HG02798 (cell line): ENCODE measurements around the gene KCNK6.
"Not testable (repeated sequence)": the region's sequence is repeated elsewhere in the genome, so short reads cannot be mapped to it uniquely, and the experiment has no call there.

Experiments used
- ATAC-seq: cut with Tn5 transposase; IDR thresholded peaks from one replicate; pipeline ENCODE4 v1.9.1; 2021; ENCODE audit warnings: mild to moderate bottlenecking; ENCODE audit not compliant: unreplicated experiment, poor library complexity

Gene KCNK6

DNA sequence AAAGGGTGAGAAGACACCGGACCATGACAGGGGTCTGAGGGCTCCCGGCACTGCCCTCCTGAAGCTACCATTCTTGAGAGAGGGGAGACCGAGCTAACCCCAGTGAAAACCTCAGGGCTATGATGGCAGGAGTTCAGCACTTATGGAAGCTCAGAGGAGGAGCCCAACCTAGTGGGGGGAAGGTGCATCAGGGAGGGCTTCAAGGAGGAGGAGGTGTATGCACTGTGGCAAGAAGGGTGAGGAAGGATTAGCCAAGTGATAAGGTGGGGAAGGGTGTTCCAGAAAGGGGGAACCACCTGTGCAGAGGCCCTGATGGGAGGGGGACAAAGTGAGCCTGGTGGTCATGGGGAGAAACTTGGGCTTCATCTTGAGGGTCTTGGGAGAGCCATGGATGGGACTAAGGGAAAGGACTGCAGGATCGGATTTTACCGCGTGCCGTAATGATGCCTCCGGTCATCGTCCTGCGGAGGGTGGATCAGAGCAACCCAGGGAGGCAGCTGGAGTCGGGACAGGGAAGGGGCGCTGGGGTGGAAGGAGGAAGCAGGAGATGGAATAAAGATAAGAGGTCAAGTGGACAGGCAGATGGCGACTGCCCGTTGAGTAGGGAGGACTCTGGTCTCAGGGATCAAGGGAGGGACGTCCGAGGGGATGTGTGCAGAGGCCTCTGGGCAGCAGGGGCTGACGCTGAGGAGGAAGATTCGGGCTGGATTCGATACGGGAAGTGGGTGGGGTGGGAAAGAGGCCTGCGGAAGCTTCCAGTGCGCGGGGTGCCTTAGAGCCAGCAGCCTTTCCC is 41.4 kb downstream of the KCNK6 start:
- ATAC-seq = no peak

GRCh38 chr19:38361633-38362075 is 42.0 kb downstream of the KCNK6 start:
- ATAC-seq = no peak

DNA sequence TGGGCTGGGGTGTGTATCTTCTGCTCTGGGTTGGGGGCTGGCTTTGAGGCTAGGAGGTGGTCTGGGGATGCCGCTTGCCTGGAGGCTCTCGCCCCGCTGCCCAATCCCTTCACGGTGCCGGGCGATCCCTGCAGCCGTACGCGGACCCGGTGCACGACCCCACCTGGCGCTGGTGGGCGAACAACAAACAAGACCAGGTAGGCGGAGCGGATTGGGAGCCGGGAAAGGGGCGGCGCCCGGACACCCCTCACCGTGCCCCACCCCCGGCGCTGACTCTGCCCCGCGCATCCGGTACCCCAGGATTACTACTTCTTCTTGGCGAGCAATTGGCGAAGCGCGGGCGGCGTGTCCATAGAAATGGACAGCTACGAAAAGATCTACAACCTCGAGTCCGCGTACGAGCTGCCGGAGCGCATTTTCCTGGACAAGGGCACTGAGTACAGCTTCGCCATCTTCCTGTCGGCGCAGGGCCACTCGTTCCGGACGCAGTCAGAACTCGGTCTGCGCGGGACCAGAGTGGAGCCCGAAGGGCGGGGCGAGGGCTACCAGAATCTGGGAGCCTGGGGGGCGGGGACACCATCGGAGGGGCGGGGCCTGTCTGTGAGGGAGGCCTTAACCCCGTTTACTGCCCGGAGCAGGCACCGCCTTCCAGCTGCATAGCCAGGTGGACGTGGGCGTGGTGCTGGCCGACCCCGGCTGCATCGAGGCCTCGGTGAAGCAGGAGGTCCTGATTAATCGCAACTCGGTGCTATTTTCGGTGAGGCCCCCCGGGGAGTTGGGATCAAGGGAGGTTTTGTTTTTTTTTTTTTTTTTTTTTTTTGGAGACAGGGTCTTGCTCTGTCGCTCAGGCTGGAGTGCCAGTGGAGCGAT is 42.7 kb downstream of the KCNK6 start:
- peak; percentile 27 for ATAC-seq

DNA sequence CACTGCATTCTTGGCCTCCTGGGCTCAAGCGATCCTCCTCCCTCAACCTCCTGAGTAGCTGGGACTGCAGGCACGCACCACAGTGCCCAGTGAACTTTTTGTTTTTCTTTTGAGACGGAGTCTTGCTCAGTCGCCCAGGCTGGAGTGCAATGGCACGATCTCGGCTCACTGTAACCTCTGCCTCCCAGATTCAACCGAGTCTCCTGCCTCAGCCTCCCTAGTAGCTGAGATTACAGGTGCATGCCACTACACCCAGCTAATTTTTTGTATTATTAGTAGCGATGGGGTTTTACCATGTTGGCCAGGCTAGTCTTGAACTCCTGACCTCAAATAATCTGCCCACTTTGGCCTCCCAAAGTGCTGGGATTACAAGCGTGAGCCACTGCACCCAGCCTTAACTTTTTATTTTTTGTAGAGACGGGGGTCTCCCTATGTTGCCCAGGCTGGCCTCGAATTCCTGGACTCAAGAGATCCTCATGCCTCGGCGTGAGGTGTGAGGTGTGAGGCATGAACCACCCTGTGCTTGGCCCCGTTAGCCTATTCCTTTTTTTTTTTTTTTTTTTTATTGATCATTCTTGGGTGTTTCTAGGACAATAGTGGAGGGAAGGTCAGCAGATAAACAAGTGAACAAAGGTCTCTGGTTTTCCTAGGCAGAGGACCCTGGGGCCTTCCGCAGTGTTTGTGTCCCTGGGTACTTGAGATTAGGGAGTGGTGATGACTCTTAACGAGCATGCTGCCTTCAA is 43.5 kb downstream of the KCNK6 start:
- ATAC-seq = not testable (repeated sequence)

DNA sequence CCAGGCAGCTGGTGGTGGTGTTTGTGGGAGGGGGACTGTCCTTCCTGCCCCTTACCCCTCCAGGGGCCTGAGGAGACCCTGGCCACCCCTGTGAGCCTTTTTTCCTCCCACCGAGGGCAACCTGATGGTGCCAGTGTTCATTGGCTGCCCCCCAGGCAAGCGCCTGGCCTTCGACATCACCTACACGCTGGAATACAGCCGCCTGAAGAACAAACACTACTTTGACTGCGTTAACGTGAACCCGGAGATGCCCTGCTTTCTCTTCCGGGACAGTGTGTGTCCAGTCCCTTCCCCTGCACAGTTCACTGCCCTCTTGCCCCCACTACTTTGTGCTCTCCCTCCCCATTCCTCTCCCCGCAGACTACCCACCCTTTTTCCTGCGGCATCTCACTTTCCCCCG is 47.4 kb downstream of the KCNK6 start:
- ATAC-seq = no peak

GRCh38 chr19:38369584-38369983 is 49.9 kb downstream of the KCNK6 start:
- no peak for ATAC-seq

- ATAC-seq = no peak
Observed at GRCh38 chr19:38370299-38370698, 50.7 kb downstream of the KCNK6 start.

GRCh38 chr19:38371081-38371480 is 51.4 kb downstream of the KCNK6 start:
- no peak for ATAC-seq

- ATAC-seq = no peak
Observed at GRCh38 chr19:38373907-38374331, 54.3 kb downstream of the KCNK6 start.

DNA sequence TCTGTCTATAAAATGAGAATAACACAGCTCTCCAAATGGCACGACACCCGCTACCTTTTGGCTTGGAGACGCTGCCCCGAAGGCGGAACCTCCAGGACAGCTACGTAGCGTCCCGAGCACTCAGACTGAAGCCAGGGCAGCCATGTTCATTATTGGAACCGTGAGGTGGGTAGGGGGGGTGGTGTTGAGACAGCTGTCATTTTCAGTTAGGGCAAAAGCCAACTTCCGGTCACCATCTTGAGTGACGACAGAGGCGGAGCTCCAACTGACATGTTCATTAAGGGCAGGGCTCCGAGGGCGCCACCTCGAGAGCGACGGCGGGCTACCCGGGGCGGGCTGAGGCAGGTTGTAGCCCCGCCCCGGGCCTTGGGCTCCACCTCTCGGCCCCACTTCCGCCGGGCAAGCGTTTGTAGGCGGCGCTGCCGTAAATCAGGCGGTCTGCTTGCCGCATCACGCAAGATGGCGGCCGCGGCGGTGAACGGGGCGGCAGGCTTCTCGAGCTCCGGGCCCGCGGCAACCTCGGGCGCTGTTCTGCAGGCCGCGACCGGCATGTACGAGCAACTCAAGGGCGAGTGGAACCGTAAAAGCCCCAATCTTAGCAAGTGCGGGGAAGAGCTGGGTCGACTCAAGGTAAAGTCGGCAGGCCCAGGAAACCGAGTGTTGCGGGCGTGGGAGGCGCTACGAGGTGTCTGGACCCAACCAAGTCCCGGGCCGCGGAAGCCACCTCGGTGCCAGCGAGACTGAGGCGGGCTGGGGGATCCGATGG is 54.9 kb downstream of the KCNK6 start, which contains the start of gene PSMD8:
TSS of gene PSMD8 (plus strand) at position 240 of the 766 bp plus-strand sequence. CDS start at position 271, 31 bp downstream.
- peak; percentile 97 for ATAC-seq

GRCh38 chr19:38375098-38375493 is 55.5 kb downstream of the KCNK6 start:
- no peak for ATAC-seq

DNA sequence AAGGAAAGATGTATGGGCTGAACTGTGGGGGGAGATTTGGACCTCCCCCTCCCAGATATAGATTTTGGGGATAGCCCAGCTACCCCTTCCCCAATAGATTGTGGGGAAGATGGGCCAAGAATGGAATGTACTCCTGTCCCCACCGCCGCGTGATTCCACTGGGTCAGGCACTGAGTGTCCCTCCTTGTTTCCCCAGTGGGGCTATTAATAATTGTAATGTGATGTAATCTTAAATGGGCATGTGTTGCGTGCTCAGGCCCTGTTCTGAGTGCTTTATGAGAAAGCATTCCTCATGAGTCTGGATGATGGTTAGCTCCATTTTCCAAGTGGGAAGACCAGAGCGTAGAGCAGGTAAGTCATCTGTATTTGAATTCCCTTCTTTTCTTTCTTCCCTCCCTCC is 56.1 kb downstream of the KCNK6 start:
- ATAC-seq = no peak

DNA sequence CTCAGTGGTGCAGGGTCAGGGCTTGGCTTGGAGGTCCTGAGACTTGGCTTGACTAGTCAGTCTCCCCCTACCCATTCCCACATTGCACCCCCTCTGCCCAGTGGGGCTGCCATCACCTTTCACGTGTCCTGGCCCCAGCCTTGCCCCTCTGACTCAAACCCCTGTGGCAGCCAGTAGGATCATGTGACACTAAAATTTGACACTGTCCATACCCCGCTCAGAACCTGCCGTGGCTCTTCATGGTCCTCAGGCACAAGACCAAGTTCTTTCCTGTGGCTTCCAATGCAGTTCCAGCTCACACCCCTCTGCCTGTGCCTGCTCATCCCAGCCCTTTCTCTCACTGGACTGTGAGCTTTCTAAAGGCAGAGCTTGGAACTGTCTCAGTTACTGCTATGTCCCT is 56.9 kb downstream of the KCNK6 start:
- ATAC-seq = no peak

DNA sequence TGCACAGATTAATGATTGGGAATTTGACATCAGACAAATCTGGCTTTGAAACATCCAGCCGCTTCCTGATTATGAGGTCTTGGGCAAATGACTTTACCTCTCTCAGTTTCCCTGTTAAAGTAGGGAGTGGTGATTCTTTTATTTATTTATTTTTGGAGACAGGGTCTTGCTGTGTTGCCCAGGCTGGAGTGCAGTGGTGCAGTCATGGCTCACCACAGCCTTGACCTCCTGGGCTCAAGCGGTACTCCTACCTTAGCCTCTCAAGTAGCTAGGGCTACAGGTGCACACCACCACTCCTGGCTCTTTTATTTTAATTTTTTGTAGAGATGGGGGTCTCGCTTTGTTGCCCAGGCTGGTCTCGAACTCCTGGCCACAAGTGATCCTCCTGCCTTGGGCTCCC is 57.4 kb downstream of the KCNK6 start:
- no peak for ATAC-seq

- ATAC-seq = no peak
Observed at GRCh38 chr19:38378866-38379265, 59.2 kb downstream of the KCNK6 start.

- ATAC-seq = no peak
Observed at GRCh38 chr19:38381138-38381537, 61.5 kb downstream of the KCNK6 start.
